Measurements from ENCODE around the gene TENM3. TPM values are rescaled to one million over a fixed set of nuclear protein-coding genes. Genes with fewer than 3 reads are reported as not detected.

TENM3 gene
- total and polyA plus RNA-seq, 5 experiments from 2014 or later = not detected

GRCh38 chr4:182608525-182608924 lies 365.3 kb downstream of the TENM3 start:
- H3K9me3 Mint-ChIP-seq = no peaks in the 10 kb centered on the region
- no peak overlapping the region for H3K27ac Mint-ChIP-seq
- no peaks in the 10 kb centered on the region for H3K4me1 Mint-ChIP-seq
- H3K27me3 Mint-ChIP-seq = peaks cover 0 to 3% (median 0%) of the 10 kb centered on the region in 5 donors
- no peak for ATAC-seq
- no peaks in the 10 kb centered on the region for H3K36me3 Mint-ChIP-seq
- no peak overlapping the region for H3K4me3 Mint-ChIP-seq
- POLR2A ChIA-PET = no interaction called here
- no peak for DNase-seq

- no peak for ATAC-seq
- POLR2A ChIA-PET = no interaction called here
- Mint-ChIP-seq H3K9me3 (no peaks in the 10 kb centered on the region), H3K36me3 (no peaks in the 10 kb centered on the region), H3K4me1 (no peaks in the 10 kb centered on the region), H3K27ac (no peak overlapping the region), H3K27me3 (peaks cover 0 to 8% (median 4%) of the 10 kb centered on the region in 5 donors), H3K4me3 (no peak overlapping the region)
- DNase-seq = no peak
Measured at GRCh38 chr4:182616476-182616875, 373.3 kb downstream of the TENM3 start.

- DNase-seq (no peak), ATAC-seq (no peak)
- POLR2A ChIA-PET = no interaction called here
- no peak overlapping the region for H3K27ac Mint-ChIP-seq
- no peaks in the 10 kb centered on the region for H3K9me3 Mint-ChIP-seq
- no peaks in the 10 kb centered on the region for H3K4me1 Mint-ChIP-seq
- no peaks in the 10 kb centered on the region for H3K36me3 Mint-ChIP-seq
- H3K27me3 Mint-ChIP-seq = peaks cover 0 to 16% (median 7%) of the 10 kb centered on the region in 5 donors
- no peak overlapping the region for H3K4me3 Mint-ChIP-seq
Measured at GRCh38 chr4:182619660-182620059, 376.5 kb downstream of the TENM3 start.

- ATAC-seq (no peak), DNase-seq (no peak)
- Mint-ChIP-seq H3K4me1 (no peaks in the 10 kb centered on the region), H3K9me3 (no peaks in the 10 kb centered on the region), H3K27me3 (peaks cover 0 to 18% (median 6%) of the 10 kb centered on the region in 5 donors), H3K4me3 (no peak overlapping the region), H3K36me3 (no peaks in the 10 kb centered on the region), H3K27ac (no peak overlapping the region)
- POLR2A ChIA-PET = no interaction called here
Measured at GRCh38 chr4:182620111-182620980, 377.1 kb downstream of the TENM3 start.

- no peak for ATAC-seq
- H3K9me3 Mint-ChIP-seq = no peaks in the 10 kb centered on the region
- H3K27me3 Mint-ChIP-seq = peaks cover 0 to 18% (median 7%) of the 10 kb centered on the region in 5 donors
- POLR2A ChIA-PET = no interaction called here
- DNase-seq = no peak
- no peaks in the 10 kb centered on the region for H3K4me1 Mint-ChIP-seq
- H3K36me3 Mint-ChIP-seq = no peaks in the 10 kb centered on the region
- no peak overlapping the region for H3K27ac Mint-ChIP-seq
- H3K4me3 Mint-ChIP-seq = no peak overlapping the region
Measured at GRCh38 chr4:182624281-182624680, 381.1 kb downstream of the TENM3 start.

GRCh38 chr4:182625193-182625592 lies 382.0 kb downstream of the TENM3 start:
- DNase-seq (no peak), ATAC-seq (no peak)
- Mint-ChIP-seq H3K36me3 (no peaks in the 10 kb centered on the region), H3K4me1 (no peaks in the 10 kb centered on the region), H3K27ac (no peak overlapping the region), H3K27me3 (peaks cover 0 to 18% (median 7%) of the 10 kb centered on the region in 5 donors), H3K9me3 (no peaks in the 10 kb centered on the region), H3K4me3 (no peak overlapping the region)
- POLR2A ChIA-PET = no interaction called here

- DNase-seq = no peak
- POLR2A ChIA-PET = no interaction called here
- no peak overlapping the region for H3K4me3 Mint-ChIP-seq
- H3K36me3 Mint-ChIP-seq = no peaks in the 10 kb centered on the region
- H3K27me3 Mint-ChIP-seq = peaks cover under 1 to 21% (median 7%) of the 10 kb centered on the region in 5 donors
- H3K9me3 Mint-ChIP-seq = no peaks in the 10 kb centered on the region
- H3K27ac Mint-ChIP-seq = no peak overlapping the region
- ATAC-seq = no peak
- H3K4me1 Mint-ChIP-seq = no peaks in the 10 kb centered on the region
Measured at GRCh38 chr4:182627996-182628395, 384.8 kb downstream of the TENM3 start.

- H3K36me3 Mint-ChIP-seq = no peaks in the 10 kb centered on the region
- H3K27me3 Mint-ChIP-seq = peaks cover 1 to 24% (median 7%) of the 10 kb centered on the region in 5 donors
- no peak for ATAC-seq
- H3K4me1 Mint-ChIP-seq = no peaks in the 10 kb centered on the region
- POLR2A ChIA-PET = no interaction called here
- no peaks in the 10 kb centered on the region for H3K9me3 Mint-ChIP-seq
- DNase-seq = no peak
- H3K27ac Mint-ChIP-seq = no peak overlapping the region
- H3K4me3 Mint-ChIP-seq = no peak overlapping the region
Measured at GRCh38 chr4:182628544-182628943, 385.3 kb downstream of the TENM3 start.

- POLR2A ChIA-PET = no interaction called here
- no peaks in the 10 kb centered on the region for H3K36me3 Mint-ChIP-seq
- no peaks in the 10 kb centered on the region for H3K9me3 Mint-ChIP-seq
- no peak overlapping the region for H3K4me3 Mint-ChIP-seq
- H3K27me3 Mint-ChIP-seq = peaks cover 1 to 24% (median 7%) of the 10 kb centered on the region in 5 donors
- H3K4me1 Mint-ChIP-seq = no peaks in the 10 kb centered on the region
- H3K27ac Mint-ChIP-seq = no peak overlapping the region
- DNase-seq (no peak), ATAC-seq (no peak)
Measured at GRCh38 chr4:182629096-182629495, 385.9 kb downstream of the TENM3 start.

GRCh38 chr4:182640491-182640890 lies 397.3 kb downstream of the TENM3 start:
- Mint-ChIP-seq H3K9me3 (peaks cover 0 to 5% (median 3%) of the 10 kb centered on the region in 9 donors), H3K4me1 (no peaks in the 10 kb centered on the region)
- DNase-seq = no peak

GRCh38 chr4:182640932-182641331 lies 397.7 kb downstream of the TENM3 start:
- Mint-ChIP-seq H3K4me3 (no peak overlapping the region), H3K4me1 (no peaks in the 10 kb centered on the region), H3K27me3 (peaks cover 0 to 6% (median 2%) of the 10 kb centered on the region in 5 donors), H3K27ac (no peak overlapping the region), H3K9me3 (peaks cover 0 to 10% (median 4%) of the 10 kb centered on the region in 9 donors), H3K36me3 (no peaks in the 10 kb centered on the region)
- POLR2A ChIA-PET = no interaction called here
- DNase-seq = no peak
- ATAC-seq = no peak

More at GRCh38 chr4:182640491-182640890, 397.3 kb downstream of the TENM3 start:
- POLR2A ChIA-PET = no interaction called here
- Mint-ChIP-seq H3K27ac (no peak overlapping the region), H3K36me3 (no peaks in the 10 kb centered on the region), H3K4me3 (no peak overlapping the region), H3K27me3 (peaks cover 0 to 5% (median 3%) of the 10 kb centered on the region in 5 donors)
- ATAC-seq = no peak

GRCh38 chr4:182642831-182643230 lies 399.6 kb downstream of the TENM3 start:
- peaks cover 0 to 11% (median 2%) of the 10 kb centered on the region in 5 donors for H3K27me3 Mint-ChIP-seq
- no peak for ATAC-seq

GRCh38 chr4:182643801-182644682 lies 400.8 kb downstream of the TENM3 start:
- peaks cover 0 to 22% (median 5%) of the 10 kb centered on the region in 9 donors for H3K9me3 Mint-ChIP-seq
- no peaks in the 10 kb centered on the region for H3K4me1 Mint-ChIP-seq
- DNase-seq (no peak), ATAC-seq (no peak)
- no peaks in the 10 kb centered on the region for H3K36me3 Mint-ChIP-seq
- no peak overlapping the region for H3K4me3 Mint-ChIP-seq
- POLR2A ChIA-PET = no interaction called here
- H3K27ac Mint-ChIP-seq = no peak overlapping the region
- peaks cover 0 to 11% (median 4%) of the 10 kb centered on the region in 5 donors for H3K27me3 Mint-ChIP-seq

More at GRCh38 chr4:182642831-182643230, 399.6 kb downstream of the TENM3 start:
- DNase-seq = no peak
- H3K4me3 Mint-ChIP-seq = no peak overlapping the region
- H3K27ac Mint-ChIP-seq = no peak overlapping the region
- peaks cover 0 to 22% (median 5%) of the 10 kb centered on the region in 9 donors for H3K9me3 Mint-ChIP-seq
- no peaks in the 10 kb centered on the region for H3K4me1 Mint-ChIP-seq
- no peaks in the 10 kb centered on the region for H3K36me3 Mint-ChIP-seq
- POLR2A ChIA-PET = no interaction called here

Data from naive thymus-derived CD8-positive, alpha-beta T cell (primary cell).